SU-DHL-6 (cell line): ENCODE data around the gene PABPC5.

Source experiments
- EZH2phosphoT487 ChIP-seq: fragments of 200-600 bp; sonication (generic), shearing (Covaris generic); conservative IDR thresholded peaks from 2 replicates; pipeline ENCODE4 v1.6.1; 2018; ENCODE audit warnings: mild to moderate bottlenecking, antibody characterized with exemption, low read length, moderate library complexity, mixed read lengths
- TF ChIP-seq, protein P1 (sequence below): fragments of 200-600 bp; sonication (generic); IDR thresholded peaks from one replicate; pipeline ENCODE4 v1.5.1; 2017; ENCODE audit warnings: antibody characterized with exemption, mild to moderate bottlenecking, low read length, moderate library complexity; ENCODE audit not compliant: insufficient read depth, poor library complexity, severe bottlenecking

DNA sequence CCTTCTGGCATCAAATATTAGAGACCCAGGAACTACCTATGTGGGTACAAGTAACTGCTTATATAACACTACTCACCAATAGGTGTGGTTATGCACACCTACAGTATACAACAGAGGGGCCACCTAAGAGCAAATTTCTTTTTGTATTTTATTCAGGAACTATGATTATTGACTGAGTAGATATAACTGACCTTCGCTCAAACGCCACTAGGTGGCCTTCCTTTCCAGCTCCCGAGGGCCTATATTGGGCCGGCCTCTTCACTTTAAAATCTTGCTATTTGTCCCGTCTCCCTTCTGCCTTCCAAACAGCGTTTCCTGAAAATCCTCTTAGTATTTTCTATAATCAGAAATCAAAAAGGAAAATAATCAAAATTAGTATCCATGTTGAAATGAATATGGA lies 19.9 kb upstream of the PABPC5 start:
- TF ChIP-seq, protein P1, sequence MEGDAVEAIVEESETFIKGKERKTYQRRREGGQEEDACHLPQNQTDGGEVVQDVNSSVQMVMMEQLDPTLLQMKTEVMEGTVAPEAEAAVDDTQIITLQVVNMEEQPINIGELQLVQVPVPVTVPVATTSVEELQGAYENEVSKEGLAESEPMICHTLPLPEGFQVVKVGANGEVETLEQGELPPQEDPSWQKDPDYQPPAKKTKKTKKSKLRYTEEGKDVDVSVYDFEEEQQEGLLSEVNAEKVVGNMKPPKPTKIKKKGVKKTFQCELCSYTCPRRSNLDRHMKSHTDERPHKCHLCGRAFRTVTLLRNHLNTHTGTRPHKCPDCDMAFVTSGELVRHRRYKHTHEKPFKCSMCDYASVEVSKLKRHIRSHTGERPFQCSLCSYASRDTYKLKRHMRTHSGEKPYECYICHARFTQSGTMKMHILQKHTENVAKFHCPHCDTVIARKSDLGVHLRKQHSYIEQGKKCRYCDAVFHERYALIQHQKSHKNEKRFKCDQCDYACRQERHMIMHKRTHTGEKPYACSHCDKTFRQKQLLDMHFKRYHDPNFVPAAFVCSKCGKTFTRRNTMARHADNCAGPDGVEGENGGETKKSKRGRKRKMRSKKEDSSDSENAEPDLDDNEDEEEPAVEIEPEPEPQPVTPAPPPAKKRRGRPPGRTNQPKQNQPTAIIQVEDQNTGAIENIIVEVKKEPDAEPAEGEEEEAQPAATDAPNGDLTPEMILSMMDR, result no peak
- TF ChIP-seq EZH2phosphoT487, result no peak
